T-helper 2 cell (primary cell): ENCODE measurements around the gene LCN12.

Source experiments
- DNase-seq, 5 experiments: peaks; one replicate each; pipeline versions ENCODE4 v3.0.0 to v3.0.0-alpha.2; 2012 to 2022

Gene LCN12

DNA sequence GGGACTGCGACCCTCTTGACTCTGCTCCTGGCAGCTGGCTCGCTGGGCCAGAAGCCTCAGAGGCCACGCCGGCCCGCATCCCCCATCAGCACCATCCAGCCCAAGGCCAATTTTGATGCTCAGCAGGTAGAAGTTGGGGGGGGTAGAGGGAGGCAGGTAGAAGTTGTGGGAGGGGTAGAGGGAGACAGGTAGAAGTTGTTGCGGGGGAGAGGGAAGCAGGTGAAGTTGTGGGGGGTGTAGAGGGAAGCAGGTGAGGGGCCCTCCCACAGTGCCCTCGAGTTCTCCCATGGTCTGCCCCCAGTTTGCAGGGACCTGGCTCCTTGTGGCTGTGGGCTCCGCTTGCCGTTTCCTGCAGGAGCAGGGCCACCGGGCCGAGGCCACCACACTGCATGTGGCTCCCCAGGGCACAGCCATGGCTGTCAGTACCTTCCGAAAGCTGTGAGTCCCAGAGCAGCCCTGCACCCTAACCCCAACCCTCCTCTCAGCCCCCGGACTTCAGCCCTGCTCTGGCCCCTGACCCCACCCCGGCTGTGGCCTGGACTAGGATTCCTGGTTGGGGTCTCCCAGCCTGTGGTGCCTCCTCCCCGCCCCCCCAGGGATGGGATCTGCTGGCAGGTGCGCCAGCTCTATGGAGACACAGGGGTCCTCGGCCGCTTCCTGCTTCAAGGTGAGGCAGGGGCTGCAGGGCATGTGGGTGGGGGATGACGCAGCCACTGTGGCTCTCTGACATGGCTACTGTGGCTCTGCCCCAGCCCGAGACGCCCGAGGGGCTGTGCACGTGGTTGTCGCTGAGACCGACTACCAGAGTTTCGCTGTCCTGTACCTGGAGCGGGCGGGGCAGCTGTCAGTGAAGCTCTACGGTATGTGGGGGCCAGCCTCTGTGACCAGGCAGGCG lies 6.5 kb upstream of the LCN12 start:
- no peak for DNase-seq

- DNase-seq: peak in 1 of 5 experiments; percentile 2
Measured at GRCh38 chr9:136946228-136947027, 5.6 kb upstream of the LCN12 start.

- no peak for DNase-seq
Measured at GRCh38 chr9:136947028-136947891, 4.8 kb upstream of the LCN12 start.

- peak in 1 of 5 experiments; percentile 4 for DNase-seq
Measured at GRCh38 chr9:136947955-136948510, 4.0 kb upstream of the LCN12 start.

DNA sequence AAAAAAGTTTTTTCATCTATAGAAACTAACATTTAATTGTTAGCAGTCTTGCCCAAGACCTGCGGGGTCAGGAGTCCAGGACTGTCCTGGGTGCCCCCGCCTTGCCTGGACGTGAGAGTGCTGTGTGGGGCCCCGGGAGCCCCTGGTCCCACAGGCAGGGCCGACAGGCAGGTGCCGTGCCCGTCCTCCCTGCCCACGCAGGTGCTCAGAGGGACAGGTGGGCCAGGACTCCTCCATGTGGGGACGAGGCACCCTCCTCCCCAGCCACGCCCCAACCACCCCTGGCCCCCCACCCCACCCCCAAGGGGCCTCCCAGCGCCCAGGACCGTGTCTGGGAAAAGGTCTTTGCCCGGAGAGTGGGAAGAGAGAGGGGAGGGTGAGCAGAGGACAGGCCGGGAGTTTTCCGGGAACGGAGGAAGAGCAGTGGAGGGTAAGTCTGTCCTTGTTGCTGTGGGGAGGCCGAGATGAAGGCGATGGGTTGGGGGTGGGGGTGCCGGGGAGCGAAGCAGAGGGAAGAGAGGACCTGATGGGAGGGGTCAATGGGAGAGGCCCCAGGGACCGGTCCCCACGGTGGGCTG lies 2.7 kb upstream of the LCN12 start:
- DNase-seq: peak in 1 of 5 experiments; percentile 3

GRCh38 chr9:136949817-136950655 lies 2.0 kb upstream of the LCN12 start:
- peak; percentile 91 to 96 (median 95) for DNase-seq

DNA sequence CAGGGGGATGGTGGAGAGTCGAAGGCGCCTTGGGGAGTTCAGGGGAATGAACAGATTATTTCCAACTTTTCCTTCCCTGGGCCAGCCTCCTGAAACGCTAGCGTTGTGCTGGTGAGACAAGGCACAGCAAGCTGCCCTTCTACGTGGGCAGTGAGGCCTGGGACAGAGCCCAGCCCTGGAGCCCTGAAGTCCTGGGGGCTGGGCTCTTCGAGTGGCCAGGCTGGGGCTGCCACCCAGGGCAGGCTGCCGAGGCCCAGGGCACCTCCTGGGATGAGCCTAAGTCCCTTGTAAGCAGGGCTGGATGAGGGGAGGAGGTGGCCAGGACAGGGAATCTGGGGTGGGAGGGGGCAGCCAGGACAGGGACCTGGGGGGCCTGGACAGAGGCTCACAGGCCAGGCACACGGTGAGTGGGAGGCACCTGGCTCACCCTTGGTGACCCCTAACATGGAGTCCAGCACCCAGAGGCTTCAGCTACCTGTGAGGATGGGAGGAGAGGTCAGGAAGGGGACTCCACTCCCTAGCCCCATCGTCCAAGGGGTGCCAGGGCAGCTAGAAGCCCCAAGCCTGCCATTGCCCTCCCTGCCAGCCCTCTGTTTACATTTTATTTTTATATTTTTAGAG lies 1.3 kb upstream of the LCN12 start:
- peak in 1 of 5 experiments; percentile 3 for DNase-seq

DNA sequence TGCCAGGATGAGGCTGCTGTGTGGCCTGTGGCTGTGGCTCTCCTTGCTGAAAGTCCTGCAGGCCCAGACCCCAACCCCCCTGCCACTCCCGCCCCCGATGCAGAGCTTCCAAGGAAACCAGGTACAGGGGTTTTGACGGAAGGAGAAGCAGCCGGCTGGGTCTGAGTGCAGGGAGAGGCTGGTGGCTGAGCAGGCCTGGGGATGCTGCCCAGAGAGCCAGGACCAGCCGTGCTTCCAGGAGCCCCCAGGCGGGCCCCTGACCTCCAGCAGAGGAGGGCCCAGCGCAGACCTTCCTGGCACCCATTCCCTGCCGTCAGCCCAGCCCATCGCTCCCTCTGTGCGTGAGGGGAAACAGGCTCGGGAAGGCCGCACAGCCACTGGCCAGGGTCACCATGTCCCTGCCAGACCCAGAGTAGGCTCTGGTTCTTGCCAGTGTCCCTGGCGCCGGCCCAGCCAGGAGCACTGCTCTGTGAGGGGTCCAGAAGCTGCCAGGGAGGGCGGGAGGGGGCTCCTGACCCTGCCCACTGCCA lies 313 bp downstream of the LCN12 start:
- peak in 1 of 5 experiments; percentile 2 for DNase-seq

GRCh38 chr9:136952876-136953770 lies 1.1 kb downstream of the LCN12 start:
- no peak for DNase-seq

- peak in 1 of 5 experiments; percentile 2 for DNase-seq
Measured at GRCh38 chr9:136953771-136954269, 1.7 kb downstream of the LCN12 start.

- DNase-seq: peak in 1 of 5 experiments; percentile 2
Measured at GRCh38 chr9:136954270-136955083, 2.4 kb downstream of the LCN12 start.

- peak in 1 of 5 experiments; percentile 1 for DNase-seq
Measured at GRCh38 chr9:136955202-136955942, 3.3 kb downstream of the LCN12 start.

DNA sequence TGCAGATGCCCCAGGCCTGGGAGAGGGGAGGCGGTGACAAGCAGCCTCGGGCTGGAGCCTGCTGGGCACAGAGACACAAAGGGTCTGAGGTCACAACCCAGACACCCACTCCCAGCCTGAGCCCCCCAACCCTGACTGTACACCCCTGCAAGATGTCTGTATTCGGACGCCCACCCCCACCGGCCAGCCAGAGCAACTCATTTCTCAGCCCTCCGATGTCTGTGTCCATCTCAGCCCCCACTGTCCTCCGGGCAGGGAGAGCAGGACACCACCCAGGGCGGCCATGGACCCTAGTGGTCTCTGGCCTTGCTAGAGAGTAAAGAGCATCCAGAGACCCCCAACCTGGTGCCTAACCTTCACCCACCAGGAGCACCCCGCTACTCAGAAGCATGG lies 3.9 kb downstream of the LCN12 start:
- DNase-seq: no peak

DNA sequence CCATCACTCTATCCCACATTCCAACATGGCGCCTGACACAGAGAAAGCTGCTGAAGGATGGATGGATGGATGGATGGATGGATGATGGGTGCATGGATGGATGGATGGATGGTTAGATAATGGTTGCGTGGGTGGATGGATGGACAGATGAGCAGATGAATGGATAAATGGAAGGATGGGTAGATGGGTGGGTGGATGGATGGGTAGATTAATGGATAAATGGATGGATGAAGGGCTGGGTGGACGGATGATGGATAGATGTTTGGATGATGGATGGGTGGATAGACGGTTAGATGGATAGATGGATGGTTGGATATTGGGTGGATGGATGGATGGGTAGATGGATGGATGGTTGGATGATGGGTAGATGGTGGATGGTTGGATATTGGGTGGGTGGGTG lies 4.5 kb downstream of the LCN12 start:
- no peak for DNase-seq

GRCh38 chr9:136957461-136957860 lies 5.4 kb downstream of the LCN12 start:
- no peak for DNase-seq

GRCh38 chr9:136957901-136958300 lies 5.8 kb downstream of the LCN12 start:
- DNase-seq: no peak

GRCh38 chr9:136958473-136958872 lies 6.4 kb downstream of the LCN12 start:
- DNase-seq: no peak
